Ramos (cell line): ENCODE results near the gene CC2D1A.
"Not testable (repeated sequence)": the region's sequence is repeated elsewhere in the genome, so short reads cannot be mapped to it uniquely, and the experiment has no call there.

Source experiments
- in situ Hi-C: fragments of 300-500 bp; cut with MboI; formaldehyde crosslinking; loops from one replicate; pipeline ENCODE4 v1.14.3; 2022; ENCODE audit warnings: low sequenced_read_pairs; ENCODE audit not compliant: unreplicated experiment

The CC2D1A gene

DNA sequence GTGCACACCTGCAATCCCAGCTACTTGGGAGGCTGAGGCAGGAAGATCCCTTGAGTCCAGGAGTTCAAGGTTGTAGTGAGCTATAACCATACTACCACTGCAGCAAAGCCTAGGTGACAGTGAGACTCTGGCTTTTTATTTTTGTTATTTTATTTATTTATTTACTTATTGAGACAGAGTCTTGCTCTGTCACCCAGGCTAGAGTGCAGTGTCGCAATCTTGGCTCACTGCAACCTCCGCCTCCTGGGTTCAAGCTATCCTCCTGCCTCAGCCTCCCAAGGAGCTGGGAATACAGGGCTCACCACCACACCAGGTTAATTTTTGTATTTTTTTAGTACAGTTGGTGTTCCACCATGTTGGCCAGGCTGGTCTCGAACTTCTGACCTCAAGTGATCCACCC is 67.5 kb downstream of the CC2D1A start:
- in situ Hi-C loops, result not testable (repeated sequence)

DNA sequence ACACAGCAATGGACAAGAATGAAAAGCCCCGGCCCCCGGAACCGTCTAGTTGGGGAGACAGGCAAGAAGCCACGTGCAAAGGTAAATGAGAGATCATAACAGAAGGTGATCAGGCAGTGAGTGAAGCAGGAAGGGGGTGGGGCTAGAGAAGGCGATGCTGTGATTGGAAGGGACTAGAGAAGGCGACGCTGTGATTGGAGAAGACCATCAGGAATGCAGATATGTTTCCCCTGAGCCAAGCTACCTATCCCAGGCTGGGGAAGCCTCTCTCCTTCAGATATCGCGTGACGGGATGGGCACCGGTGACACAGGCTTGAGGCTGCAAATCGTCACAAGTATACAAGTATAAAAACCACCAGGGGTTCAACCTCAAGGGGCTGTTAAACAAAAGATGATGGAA is 68.1 kb downstream of the CC2D1A start:
- in situ Hi-C loops, result no loop called here

DNA sequence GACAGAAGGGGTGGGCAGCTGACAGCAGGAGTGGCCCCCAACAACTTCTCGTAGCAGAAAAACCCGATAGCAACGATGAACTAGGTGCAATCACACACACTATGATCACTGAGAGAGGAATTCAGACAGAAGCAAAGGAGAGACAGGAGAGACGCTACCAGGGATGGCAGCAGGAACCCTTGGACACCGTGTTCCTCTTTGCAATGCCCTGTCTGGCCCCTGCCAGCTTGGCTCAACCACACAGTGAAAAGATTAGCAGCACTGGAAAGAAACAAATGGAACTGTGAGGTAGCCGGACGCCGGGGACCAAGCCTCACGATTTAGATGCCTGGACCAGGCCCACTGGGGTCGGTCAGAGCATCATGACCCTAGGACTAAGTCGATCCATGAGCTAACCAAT is 69.9 kb downstream of the CC2D1A start:
- in situ Hi-C loops, result no loop called here

DNA sequence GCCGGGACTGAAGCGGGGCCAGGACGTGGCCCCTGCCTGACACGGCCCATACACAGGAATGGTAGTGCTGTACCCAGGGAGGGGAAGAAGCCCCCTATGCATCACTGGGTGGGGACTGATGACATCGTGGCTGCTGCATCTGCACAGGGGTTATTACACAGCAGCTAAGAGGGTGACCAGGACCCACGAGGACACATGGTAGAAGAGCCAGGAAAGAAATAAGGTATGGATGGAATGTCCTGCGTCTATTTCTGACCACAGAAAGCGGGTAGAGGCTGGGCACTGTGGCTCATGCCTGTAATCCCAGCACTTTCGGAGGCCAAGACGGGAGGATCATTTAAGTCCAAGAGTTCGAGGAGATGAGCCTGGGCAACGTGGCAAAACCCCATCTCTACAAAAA is 70.4 kb downstream of the CC2D1A start:
- in situ Hi-C loops, result no loop called here

DNA sequence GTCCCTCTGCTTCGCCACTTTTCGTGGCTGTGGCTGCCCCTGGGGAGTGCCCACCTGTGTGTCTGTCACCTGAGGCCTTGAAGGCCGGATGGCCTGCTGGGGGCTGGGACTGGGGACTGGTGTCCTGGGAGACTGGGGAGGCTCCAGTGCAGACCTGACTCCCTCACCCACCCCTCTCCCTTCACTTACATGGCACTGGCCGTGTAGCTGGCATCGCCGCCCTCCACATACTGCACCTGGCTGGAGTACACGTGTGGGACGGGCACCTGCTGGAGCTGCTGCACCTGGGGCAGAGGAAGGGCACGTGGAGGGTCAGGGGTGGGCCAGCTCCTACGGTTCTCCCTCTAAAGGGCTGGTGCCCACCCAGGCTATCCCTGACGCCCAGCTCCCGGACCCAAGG is 71.8 kb downstream of the CC2D1A start:
- in situ Hi-C loops, result no loop called here

DNA sequence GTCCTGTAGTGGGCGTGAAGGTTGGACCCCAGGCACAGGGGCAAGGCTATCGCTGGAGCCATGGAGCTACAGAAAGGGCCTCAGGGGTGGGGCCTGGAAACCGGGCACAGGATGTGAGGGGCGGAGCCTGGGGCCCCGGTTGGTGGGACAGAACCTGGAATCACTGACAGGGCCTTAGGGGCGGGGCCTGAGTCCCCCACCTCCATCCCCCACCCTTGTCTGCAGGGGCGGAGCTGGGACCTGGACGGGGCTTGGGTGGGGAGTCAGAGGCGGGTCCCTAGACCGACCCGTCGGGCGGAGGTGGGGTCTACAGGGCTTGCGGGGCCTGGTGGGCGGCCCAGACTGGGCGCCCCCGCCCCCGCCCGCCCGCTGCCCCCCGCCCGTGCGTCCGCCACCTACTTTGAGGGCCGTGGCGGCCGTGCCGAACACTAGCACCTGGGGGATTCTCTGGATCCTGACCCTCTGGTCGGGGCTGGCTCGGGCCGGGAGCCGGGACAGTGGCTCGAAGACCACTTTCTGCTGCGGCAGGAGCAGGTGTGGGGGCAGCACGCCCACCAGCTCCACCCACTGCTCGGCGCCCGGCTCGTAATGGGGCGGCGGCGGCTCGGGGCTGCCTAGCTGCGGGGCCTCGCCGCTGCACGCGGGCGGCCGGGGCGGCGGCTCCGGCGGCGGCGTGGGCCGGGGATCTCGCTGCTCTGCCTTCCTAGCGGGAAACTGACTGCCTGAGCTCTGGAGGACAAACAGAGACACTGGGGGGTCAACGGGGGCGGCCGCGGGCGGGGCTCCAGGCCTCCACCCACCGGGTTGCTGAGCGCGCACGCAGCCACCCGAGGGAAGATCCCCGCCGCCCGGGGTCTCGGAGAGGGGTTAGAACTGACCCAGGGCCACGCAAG is 72.6 kb downstream of the CC2D1A start:
- in situ Hi-C loops, result no loop called here

DNA sequence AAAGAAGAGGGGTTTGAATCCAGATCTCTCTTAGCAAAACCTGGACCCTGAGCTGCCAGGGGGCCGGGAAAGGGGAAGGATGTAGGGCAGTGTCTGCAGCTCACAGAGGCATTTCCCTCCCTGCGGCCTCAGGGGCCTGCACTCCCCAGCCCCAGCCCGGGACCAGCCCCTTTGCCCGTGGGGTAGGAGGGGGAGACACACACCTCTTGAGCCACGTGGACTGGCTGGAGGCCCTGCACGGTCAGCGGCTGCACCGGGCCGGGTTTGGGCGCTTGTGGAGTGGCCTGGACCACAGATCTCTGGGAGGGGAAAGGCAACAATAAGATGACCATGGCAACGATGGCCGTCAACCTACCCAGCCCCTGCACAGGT is 73.2 kb downstream of the CC2D1A start:
- in situ Hi-C loops, result no loop called here

DNA sequence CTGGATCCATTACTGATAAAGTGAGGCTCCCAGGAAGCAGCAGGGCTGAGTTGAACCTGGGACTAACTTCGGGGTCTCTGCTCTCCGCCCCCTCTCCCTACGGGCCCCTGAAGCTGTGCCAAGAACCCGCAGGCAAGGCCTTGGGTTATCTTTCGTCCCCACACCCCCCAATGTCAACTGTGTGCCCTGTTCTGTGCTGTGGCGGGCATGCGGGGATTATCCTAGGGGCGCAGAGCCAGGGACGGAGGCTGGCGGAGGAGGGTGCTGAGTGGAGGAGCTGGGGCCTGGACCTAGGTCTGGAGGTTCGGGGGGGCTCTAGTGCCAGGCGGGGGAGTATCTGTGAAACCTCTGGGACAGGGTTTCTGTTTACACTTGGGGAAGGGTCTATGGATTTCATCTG is 73.7 kb downstream of the CC2D1A start:
- in situ Hi-C loops, result no loop called here

DNA sequence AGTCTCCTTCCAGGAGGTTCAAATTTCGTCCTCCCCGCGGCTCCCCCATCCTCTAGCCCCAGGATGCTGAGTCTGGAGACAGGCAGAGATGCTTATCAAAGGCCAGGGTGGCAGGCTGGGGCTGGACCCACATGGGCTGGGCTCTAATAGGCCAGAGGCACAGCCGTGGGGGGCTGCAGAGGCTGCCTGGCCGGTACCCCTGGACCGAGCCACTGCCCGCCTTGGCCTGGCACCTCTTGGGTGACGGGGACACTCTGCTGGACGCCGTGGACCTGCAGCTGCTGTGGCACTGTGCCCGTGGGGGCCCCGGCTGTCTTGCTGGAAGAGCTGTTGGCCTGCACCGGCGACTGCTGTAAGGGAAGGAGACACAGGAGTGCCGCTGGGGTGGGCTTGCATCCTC is 74.3 kb downstream of the CC2D1A start:
- in situ Hi-C loops, result no loop called here
